HG03520 (cell line): ENCODE measurements around the gene UBR7.
"Not testable (repeated sequence)": the region's sequence is repeated elsewhere in the genome, so short reads cannot be mapped to it uniquely, and the experiment has no call there.

Source experiments
- ATAC-seq: cut with Tn5 transposase; IDR thresholded peaks from one replicate; pipeline ENCODE4 v1.9.1; 2021; ENCODE audit warnings: mild to moderate bottlenecking, moderate library complexity; ENCODE audit not compliant: unreplicated experiment

UBR7 gene

GRCh38 chr14:93206793-93207467 is at the start of gene UBR7, which contains the start of gene GON7:
UBR7 (plus strand) TSS chr14:93207256; CDS start chr14:93207292, 36 bp downstream.
GON7 (minus strand) TSS chr14:93207065; CDS start chr14:93207037, 28 bp downstream.
- ATAC-seq: peak; percentile 76

GRCh38 chr14:93158349-93158748 is 48.7 kb upstream of the UBR7 start:
- not testable (repeated sequence) for ATAC-seq

GRCh38 chr14:93159625-93160352 is 47.3 kb upstream of the UBR7 start:
- not testable (repeated sequence) for ATAC-seq

GRCh38 chr14:93160353-93160801 is 46.7 kb upstream of the UBR7 start:
- no peak for ATAC-seq

- no peak for ATAC-seq
Measured at GRCh38 chr14:93161411-93161940, 45.6 kb upstream of the UBR7 start.

- no peak for ATAC-seq
Measured at GRCh38 chr14:93163564-93163963, 43.5 kb upstream of the UBR7 start.

- not testable (repeated sequence) for ATAC-seq
Measured at GRCh38 chr14:93165271-93166265, 41.5 kb upstream of the UBR7 start.

- not testable (repeated sequence) for ATAC-seq
Measured at GRCh38 chr14:93168610-93169009, 38.4 kb upstream of the UBR7 start.

GRCh38 chr14:93169619-93170018 is 37.4 kb upstream of the UBR7 start:
- ATAC-seq: not testable (repeated sequence)

GRCh38 chr14:93170141-93170540 is 36.9 kb upstream of the UBR7 start:
- not testable (repeated sequence) for ATAC-seq

- ATAC-seq: no peak
Measured at GRCh38 chr14:93171376-93171775, 35.7 kb upstream of the UBR7 start.

GRCh38 chr14:93173943-93174395 is 33.1 kb upstream of the UBR7 start:
- ATAC-seq: no peak

- not testable (repeated sequence) for ATAC-seq
Measured at GRCh38 chr14:93174731-93175130, 32.3 kb upstream of the UBR7 start.

GRCh38 chr14:93175492-93175891 is 31.6 kb upstream of the UBR7 start:
- ATAC-seq: no peak

GRCh38 chr14:93183596-93184317 is 23.3 kb upstream of the UBR7 start:
- ATAC-seq: no peak

GRCh38 chr14:93184391-93185348 is 22.4 kb upstream of the UBR7 start, which contains the start of the genes LYSET and MOAP1:
LYSET (plus strand) TSS chr14:93185317; CDS start chr14:93185406, 89 bp downstream.
MOAP1 (minus strand) TSS chr14:93184897; CDS start chr14:93184242, 655 bp downstream.
- peak; percentile 87 for ATAC-seq

GRCh38 chr14:93185349-93185720 is 21.7 kb upstream of the UBR7 start:
- ATAC-seq: peak; percentile 0

- no peak for ATAC-seq
Measured at GRCh38 chr14:93186466-93186865, 20.6 kb upstream of the UBR7 start.
